Tibial nerve (tissue), 4 donors: ENCODE measurements around the gene OLA1.

Experiments used
- EP300 ChIP-seq, 2 donors: sonication (generic); formaldehyde crosslinking; IDR thresholded peaks; one replicate each; pipeline ENCODE4 v1.6.1; 2017; ENCODE audit warnings: antibody characterized with exemption in 2 of 2, mild to moderate bottlenecking in 1 of 2
- POLR2A ChIP-seq, 2 donors: fragments of 450-650 bp; IDR thresholded peaks; one replicate each; pipeline ENCODE4 v1.6.1; 2017; ENCODE audit warnings: antibody characterized with exemption in 2 of 2, mild to moderate bottlenecking in 2 of 2, moderate library complexity in 2 of 2
- TF ChIP-seq, protein P1 (sequence below), 5 experiments: fragments of 200-600 bp in 3 of 5; fragments of 450-650 bp in 2 of 5; sonication (generic) in 3 of 5; IDR thresholded peaks; one replicate each; pipeline ENCODE4 v1.5.1; 2016 to 2019; ENCODE audit warnings: antibody characterized with exemption in 5 of 5, mild to moderate bottlenecking in 3 of 5, moderate library complexity in 2 of 5

DNA sequence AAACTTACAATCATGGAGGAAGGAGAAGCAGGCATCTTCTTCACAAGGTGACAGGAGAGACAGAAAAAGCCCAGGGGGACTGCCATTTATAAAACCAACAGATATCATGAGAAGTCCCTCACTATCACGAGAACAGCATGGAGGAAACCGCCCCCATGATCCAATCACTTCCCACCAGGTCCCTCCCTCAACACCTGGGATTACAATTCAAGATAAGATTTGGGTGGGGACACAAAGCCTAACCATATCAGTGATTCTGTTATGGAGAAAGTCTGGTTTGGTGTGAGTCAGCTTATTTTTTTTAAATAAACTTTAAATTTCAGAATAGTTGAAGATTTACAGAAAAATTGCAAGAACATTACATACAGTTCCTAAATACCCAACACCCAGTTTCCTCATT lies 198.4 kb downstream of the OLA1 start:
- TF ChIP-seq POLR2A (IDR thresholded peaks at IDR 0.05) (no peak), EP300 (IDR thresholded peaks at IDR 0.05) (no peak)
- TF ChIP-seq, protein P1, sequence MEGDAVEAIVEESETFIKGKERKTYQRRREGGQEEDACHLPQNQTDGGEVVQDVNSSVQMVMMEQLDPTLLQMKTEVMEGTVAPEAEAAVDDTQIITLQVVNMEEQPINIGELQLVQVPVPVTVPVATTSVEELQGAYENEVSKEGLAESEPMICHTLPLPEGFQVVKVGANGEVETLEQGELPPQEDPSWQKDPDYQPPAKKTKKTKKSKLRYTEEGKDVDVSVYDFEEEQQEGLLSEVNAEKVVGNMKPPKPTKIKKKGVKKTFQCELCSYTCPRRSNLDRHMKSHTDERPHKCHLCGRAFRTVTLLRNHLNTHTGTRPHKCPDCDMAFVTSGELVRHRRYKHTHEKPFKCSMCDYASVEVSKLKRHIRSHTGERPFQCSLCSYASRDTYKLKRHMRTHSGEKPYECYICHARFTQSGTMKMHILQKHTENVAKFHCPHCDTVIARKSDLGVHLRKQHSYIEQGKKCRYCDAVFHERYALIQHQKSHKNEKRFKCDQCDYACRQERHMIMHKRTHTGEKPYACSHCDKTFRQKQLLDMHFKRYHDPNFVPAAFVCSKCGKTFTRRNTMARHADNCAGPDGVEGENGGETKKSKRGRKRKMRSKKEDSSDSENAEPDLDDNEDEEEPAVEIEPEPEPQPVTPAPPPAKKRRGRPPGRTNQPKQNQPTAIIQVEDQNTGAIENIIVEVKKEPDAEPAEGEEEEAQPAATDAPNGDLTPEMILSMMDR (IDR thresholded peaks at IDR 0.05), result no peak
